H1 (cell line): ENCODE results near the gene BACE2. TPM values are rescaled to one million over a fixed set of nuclear protein-coding genes. Genes with fewer than 3 reads are reported as not detected.

Source experiments
- CTCF ChIA-PET: fragments of 300-600 bp; sonication (Branson Sonifier 250); formaldehyde crosslinking; loops from one replicate; lab custom pipeline; 2021; ENCODE audit not compliant: partially characterized antibody; lab: Charles Lee
- POLR2A ChIA-PET: fragments of 300-600 bp; sonication (Branson Sonifier 250); formaldehyde crosslinking; loops from one replicate; lab custom pipeline; 2021; ENCODE audit warnings: inconsistent platforms; ENCODE audit not compliant: partially characterized antibody; lab: Charles Lee
- DNase-seq, 2 experiments: peaks; one replicate each; pipeline versions ENCODE4 v3.0.0 to v3.0.0-alpha.2; 2010 to 2022; ENCODE audit warnings: low spot score in 2 of 2, low read depth in 1 of 2, mixed read lengths in 1 of 2
- FAIRE-seq: peaks from 2 replicates; lab custom pipeline; 2011; peaks lifted over from hg19 to GRCh38; lab: Jason Lieb, UNC
- H2AFZ ChIP-seq: 2 replicates; pipeline ENCODE4 v1.8.1; 2012; ENCODE audit warnings: low read length, inconsistent platforms
- H2AK5ac ChIP-seq: 2 replicates; pipeline ENCODE4 v1.6.1; 2013; ENCODE audit warnings: low read depth, low read length
- H2BK120ac ChIP-seq: replicated peaks from 2 replicates; pipeline ENCODE3; 2013; ENCODE audit warnings: low read depth, low read length, inconsistent platforms
- H2BK12ac ChIP-seq: 2 replicates; pipeline ENCODE4 v1.6.1; 2013; ENCODE audit warnings: low read depth, low read length
- H2BK15ac ChIP-seq: 2 replicates; pipeline ENCODE4 v1.6.1; 2013; ENCODE audit warnings: low read length
- H2BK20ac ChIP-seq: 2 replicates; pipeline ENCODE4 v1.6.1; 2013; ENCODE audit warnings: low read length
- H2BK5ac ChIP-seq: 2 replicates; pipeline ENCODE4 v1.6.1; 2013; ENCODE audit warnings: low read depth, low read length
- H3K14ac ChIP-seq: 2 replicates; pipeline ENCODE4 v1.6.1; 2013; ENCODE audit warnings: inconsistent platforms; ENCODE audit not compliant: insufficient read length
- H3K18ac ChIP-seq: 2 replicates; pipeline ENCODE4 v1.6.1; 2013; ENCODE audit warnings: low read length; ENCODE audit errors: extremely low read depth
- H3K23ac ChIP-seq: 2 replicates; pipeline ENCODE4 v1.6.1; 2013; ENCODE audit warnings: inconsistent platforms; ENCODE audit not compliant: insufficient read length
- H3K23me2 ChIP-seq: 2 replicates; pipeline ENCODE4 v1.6.1; 2013; ENCODE audit warnings: low read depth, low read length
- H3K27ac ChIP-seq: 2 replicates; pipeline ENCODE4 v1.6.1; 2011; ENCODE audit warnings: low read depth, low read length, inconsistent platforms
- H3K27me3 ChIP-seq, 4 experiments: replicated peaks in 1 of 4; 1 replicate in 1 of 4; 2 replicates in 3 of 4; pipeline versions ENCODE4 v1.6.1 to v1.8.1; 2011 to 2013; ENCODE audit warnings: low read length in 3 of 4, mild to moderate bottlenecking in 3 of 4, inconsistent platforms in 2 of 4, mixed read lengths in 2 of 4, moderate library complexity in 1 of 4; ENCODE audit not compliant: control insufficient read depth in 3 of 4, insufficient read depth in 3 of 4; ENCODE audit errors: extremely low read depth in 1 of 4
- H3K36me3 ChIP-seq, 4 experiments: 2 replicates each; pipeline versions ENCODE4 v1.6.1 to v1.8.1; 2011 to 2013; ENCODE audit warnings: mild to moderate bottlenecking in 4 of 4, low read length in 3 of 4, moderate library complexity in 2 of 4, control low read depth in 1 of 4, inconsistent platforms in 1 of 4; ENCODE audit not compliant: insufficient read depth in 4 of 4, control insufficient read depth in 2 of 4
- H3K4ac ChIP-seq: replicated peaks from 2 replicates; pipeline ENCODE3; 2013; ENCODE audit warnings: low read length, low read depth, mixed read lengths, inconsistent platforms; ENCODE audit not compliant: insufficient read length
- H3K4me1 ChIP-seq, 4 experiments: replicated peaks in 1 of 4; 1 replicate in 1 of 4; 2 replicates in 3 of 4; pipeline versions ENCODE4 v1.6.1 to v1.8.1; 2011 to 2013; ENCODE audit warnings: low read length in 3 of 4, inconsistent platforms in 2 of 4, mixed read lengths in 1 of 4; ENCODE audit not compliant: insufficient read depth in 4 of 4, control insufficient read depth in 3 of 4
- H3K4me2 ChIP-seq, 2 experiments: 2 replicates each; pipeline versions ENCODE4 v1.6.1 to v1.8.1; 2011 to 2013; ENCODE audit warnings: low read depth in 2 of 2, low read length in 2 of 2, control low read depth in 1 of 2, inconsistent platforms in 1 of 2, mild to moderate bottlenecking in 1 of 2; ENCODE audit not compliant: insufficient read depth in 1 of 2
- H3K4me3 ChIP-seq, 4 experiments: fragments of 200-600, 300-600 bp in 1 of 4; sonication (generic), shearing (Covaris generic), sonication (Bioruptor Twin) in 1 of 4; 2 replicates each; pipeline versions ENCODE4 v1.5.1 to v1.8.1; 2011 to 2016; ENCODE audit warnings: low read length in 4 of 4, low read depth in 3 of 4, control low read depth in 2 of 4, inconsistent platforms in 2 of 4, mild to moderate bottlenecking in 2 of 4, mixed read lengths in 1 of 4, moderate library complexity in 1 of 4; ENCODE audit not compliant: insufficient read depth in 2 of 4; ENCODE audit errors: extremely low read depth in 1 of 4
- H3K56ac ChIP-seq: replicated peaks from 2 replicates; pipeline ENCODE3; 2013; ENCODE audit warnings: low read depth, mild to moderate bottlenecking, mixed read lengths, low read length, inconsistent platforms; ENCODE audit not compliant: insufficient read length
- H3K79me1 ChIP-seq: 2 replicates; pipeline ENCODE4 v1.6.1; 2013; ENCODE audit warnings: low read depth, low read length, control low read depth
- H3K79me2 ChIP-seq, 2 experiments: 2 replicates each; pipeline versions ENCODE4 v1.6.1 to v1.8.1; 2012 to 2013; ENCODE audit warnings: low read length in 2 of 2, mild to moderate bottlenecking in 2 of 2, inconsistent platforms in 1 of 2; ENCODE audit not compliant: insufficient read depth in 2 of 2, control insufficient read depth in 1 of 2
- H3K9ac ChIP-seq, 4 experiments: replicated peaks in 1 of 4; 1 replicate in 1 of 4; 2 replicates in 3 of 4; pipeline versions ENCODE4 v1.6.1 to v1.8.1; 2011 to 2013; ENCODE audit warnings: low read depth in 3 of 4, low read length in 3 of 4, control low read depth in 2 of 4, mild to moderate bottlenecking in 2 of 4, moderate library complexity in 2 of 4, inconsistent platforms in 1 of 4; ENCODE audit errors: extremely low read depth in 1 of 4
- H3K9me3 ChIP-seq, 2 experiments: 2 replicates each; pipeline versions ENCODE4 v1.6.1 to v1.8.1; 2012 to 2013; ENCODE audit warnings: mild to moderate bottlenecking in 2 of 2, moderate library complexity in 2 of 2, control low read depth in 1 of 2, inconsistent platforms in 1 of 2, low read depth in 1 of 2, low read length in 1 of 2, mixed read lengths in 1 of 2; ENCODE audit not compliant: insufficient read depth in 2 of 2
- H4K20me1 ChIP-seq, 2 experiments: replicated peaks in 1 of 2; 2 replicates each; pipeline versions ENCODE3 to v1.8.1; 2011 to 2013; ENCODE audit warnings: inconsistent platforms in 2 of 2, low read length in 2 of 2, mild to moderate bottlenecking in 1 of 2; ENCODE audit not compliant: insufficient read depth in 2 of 2, control insufficient read depth in 1 of 2
- H4K5ac ChIP-seq: 2 replicates; pipeline ENCODE4 v1.6.1; 2013; ENCODE audit warnings: low read length, low read depth, mixed read lengths, inconsistent platforms; ENCODE audit not compliant: insufficient read length
- H4K8ac ChIP-seq: 2 replicates; pipeline ENCODE4 v1.8.0; 2013; ENCODE audit warnings: mild to moderate bottlenecking, moderate library complexity, low read length, inconsistent platforms; ENCODE audit not compliant: insufficient read depth; ENCODE audit errors: extremely low read depth
- H4K91ac ChIP-seq: replicated peaks from 2 replicates; pipeline ENCODE3; 2013; ENCODE audit warnings: low read length, mixed read lengths, inconsistent platforms; ENCODE audit not compliant: insufficient read length
- CHD1 ChIP-seq: IDR thresholded peaks from 2 replicates; pipeline ENCODE4 v1.6.1; 2012; ENCODE audit warnings: low read depth, low read length, improper control_type of control experiment
- CHD2 ChIP-seq: IDR thresholded peaks from 2 replicates; pipeline ENCODE4 v1.6.1; 2012; ENCODE audit warnings: low read length, improper control_type of control experiment
- NRF1 ChIP-seq: IDR thresholded peaks from 2 replicates; pipeline ENCODE4 v1.6.1; 2011; ENCODE audit warnings: mild to moderate bottlenecking, low read depth, low read length, improper control_type of control experiment
- POU5F1 ChIP-seq: IDR thresholded peaks from 2 replicates; pipeline ENCODE4 v1.6.1; 2011; ENCODE audit warnings: low read depth, mild to moderate bottlenecking, low read length, moderate library complexity
- RXRA ChIP-seq: IDR thresholded peaks from 2 replicates; pipeline ENCODE4 v1.6.1; 2011; ENCODE audit warnings: low read depth, mild to moderate bottlenecking, low read length, moderate library complexity; ENCODE audit not compliant: insufficient read depth
- SIN3A ChIP-seq, 2 experiments: IDR thresholded peaks in 1 of 2; conservative IDR thresholded peaks in 1 of 2; 2 replicates each; pipeline ENCODE4 v1.6.1; 2011 to 2012; ENCODE audit warnings: low read length in 2 of 2, improper control_type of control experiment in 1 of 2, low read depth in 1 of 2, mild to moderate bottlenecking in 1 of 2
- SP2 ChIP-seq: IDR thresholded peaks from 2 replicates; pipeline ENCODE4 v1.6.1; 2012; ENCODE audit warnings: mild to moderate bottlenecking, low read length, inconsistent platforms
- TAF7 ChIP-seq: optimal IDR thresholded peaks from 2 replicates; pipeline ENCODE3; 2011; ENCODE audit warnings: low read depth, mild to moderate bottlenecking, inconsistent platforms, low read length, moderate library complexity, borderline replicate concordance
- TBP ChIP-seq: IDR thresholded peaks from 2 replicates; pipeline ENCODE4 v1.6.1; 2011; ENCODE audit warnings: low read depth, low read length, improper control_type of control experiment
- WGBS, 2 experiments: shearing (Covaris generic) in 1 of 2; methylation state at CpG; one replicate each; pipeline versions ENCODE4 v1.1.6 to v1.1.7; 2013 to 2015; ENCODE audit warnings: low lambda C conversion rate in 2 of 2, mixed read lengths in 2 of 2, inconsistent platforms in 1 of 2, low coverage in 1 of 2, missing lambda C conversion rate in 1 of 2; ENCODE audit not compliant: insufficient replicate concordance in 2 of 2, insufficient coverage in 1 of 2, insufficient read length in 1 of 2; ENCODE audit errors: extremely low coverage in 1 of 2, missing lambda C conversion rate in 1 of 2; 5-methylcytosine and 5-hydroxymethylcytosine counted together
- polyA plus RNA-seq, 7 experiments: library from polyadenylated mRNA; depleted of rRNA in 3 of 7; stranded (reverse) in 5 of 7; unstranded in 2 of 7; fragments of >200 nt in 5 of 7; fragments of 200-250 nt in 2 of 7; gene quantifications; 1 replicate in 5 of 7; 2 replicates in 1 of 7; 4 replicates in 1 of 7; pipeline versions ENCODE4 v1.2.1 to v1.2.3, GENCODE V29; 2011 to 2013; ENCODE audit warnings: missing spikeins in 2 of 7, mixed read lengths in 2 of 7
- total RNA-seq: library from RNA; stranded (reverse); fragmentation: NEBNext Ultra II Directional; extraction: Animal tissue kit (Norgen Biotek cat#: 25700); gene quantifications from 2 replicates; pipeline ENCODE4 v1.2.1, GENCODE V29; 2021
- TF ChIP-seq, protein P1 (sequence below): IDR thresholded peaks from 2 replicates; pipeline ENCODE4 v1.6.1; 2012; ENCODE audit warnings: low read length, inconsistent platforms
- TF ChIP-seq, protein P2 (sequence below): IDR thresholded peaks from 2 replicates; pipeline ENCODE4 v1.6.1; 2012; ENCODE audit warnings: inconsistent platforms

BACE2 gene
- total and polyA plus RNA-seq, 2 of the 8 experiments (the other 6 are each of a cell fraction or from before 2014, with no cell fraction given): 8.1 to 10.9 TPM

DNA sequence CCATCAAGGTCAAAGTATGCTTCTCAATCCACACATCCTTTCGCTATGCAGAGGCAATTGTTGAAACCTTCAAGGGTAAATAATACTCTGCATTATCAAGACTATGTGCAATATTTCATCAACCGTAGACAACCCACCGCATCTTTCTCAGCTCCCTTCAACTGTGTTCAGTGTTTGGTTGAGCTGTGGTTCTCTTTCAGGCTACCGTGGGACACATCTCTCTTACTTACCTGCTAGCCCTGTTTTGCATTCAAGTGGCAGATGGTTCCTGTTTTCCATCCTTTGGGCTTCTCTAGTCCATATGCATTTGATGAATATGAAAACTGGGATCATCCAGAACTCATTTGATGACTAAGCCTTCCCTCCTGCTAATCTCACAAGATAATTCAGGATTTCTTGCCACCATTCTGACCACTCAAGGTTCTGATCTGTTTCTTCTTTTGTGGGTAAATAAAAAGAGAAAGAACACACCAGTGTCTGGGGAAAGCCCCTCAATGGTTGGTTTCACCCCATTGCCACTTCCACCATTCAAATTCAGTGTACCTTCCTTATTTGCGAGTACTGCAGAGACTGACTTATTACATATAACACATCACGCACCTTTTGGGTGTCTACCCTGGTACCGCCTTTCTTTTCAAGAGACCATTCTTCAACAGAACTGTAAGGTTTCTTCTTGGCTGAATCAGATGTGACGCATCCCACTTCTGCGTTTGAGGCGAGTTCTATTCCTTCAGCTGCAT is 61.7 kb downstream of the BACE2 start:
- Histone ChIP-seq H2AFZ (no peak overlapping the region), H3K56ac (no peak overlapping the region), H2BK20ac (no peak overlapping the region), H3K27me3 (no peaks in the 10 kb centered on the region), H3K4ac (no peak overlapping the region), H3K4me1 (no peaks in the 10 kb centered on the region), H3K9ac (no peak overlapping the region), H3K36me3 (no peaks in the 10 kb centered on the region), H3K9me3 (no peaks in the 10 kb centered on the region), H4K5ac (no peak overlapping the region), H2BK15ac (no peak overlapping the region), H3K23ac (no peak overlapping the region), H3K14ac (no peak overlapping the region), H3K79me1 (no peaks in the 10 kb centered on the region), H4K8ac (no peak overlapping the region), H4K91ac (no peak overlapping the region), H4K20me1 (no peaks in the 10 kb centered on the region), H3K4me3 (no peak overlapping the region), H2BK5ac (no peak overlapping the region), H3K23me2 (no peaks in the 10 kb centered on the region), H3K79me2 (no peaks in the 10 kb centered on the region), H2BK120ac (no peak overlapping the region), H2AK5ac (no peak overlapping the region), H3K4me2 (no peak overlapping the region), H3K18ac (no peak overlapping the region), H3K27ac (no peak overlapping the region), H2BK12ac (no peak overlapping the region)
- DNase-seq: no peak
- FAIRE-seq: no peak
- 93% methylated on average over 10 of the region's 10 CpGs; no CpG with 5 or more reads in 1 of the 2 experiments for WGBS, 2 experiments
- ChIA-PET CTCF (interaction anchor here (0.6 kb wide), 1 partner anchor 242 kb away, joined by 3 read pairs; no protein-coding TSS in a partner anchor), POLR2A (interaction anchor here (0.7 kb wide), 1 partner anchor 384 kb away, joined by 3 read pairs; no protein-coding TSS in a partner anchor)
- TF ChIP-seq, protein P1, sequence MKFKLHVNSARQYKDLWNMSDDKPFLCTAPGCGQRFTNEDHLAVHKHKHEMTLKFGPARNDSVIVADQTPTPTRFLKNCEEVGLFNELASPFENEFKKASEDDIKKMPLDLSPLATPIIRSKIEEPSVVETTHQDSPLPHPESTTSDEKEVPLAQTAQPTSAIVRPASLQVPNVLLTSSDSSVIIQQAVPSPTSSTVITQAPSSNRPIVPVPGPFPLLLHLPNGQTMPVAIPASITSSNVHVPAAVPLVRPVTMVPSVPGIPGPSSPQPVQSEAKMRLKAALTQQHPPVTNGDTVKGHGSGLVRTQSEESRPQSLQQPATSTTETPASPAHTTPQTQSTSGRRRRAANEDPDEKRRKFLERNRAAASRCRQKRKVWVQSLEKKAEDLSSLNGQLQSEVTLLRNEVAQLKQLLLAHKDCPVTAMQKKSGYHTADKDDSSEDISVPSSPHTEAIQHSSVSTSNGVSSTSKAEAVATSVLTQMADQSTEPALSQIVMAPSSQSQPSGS: no peak
- no peak for TF ChIP-seq RXRA
- TF ChIP-seq, protein P2, sequence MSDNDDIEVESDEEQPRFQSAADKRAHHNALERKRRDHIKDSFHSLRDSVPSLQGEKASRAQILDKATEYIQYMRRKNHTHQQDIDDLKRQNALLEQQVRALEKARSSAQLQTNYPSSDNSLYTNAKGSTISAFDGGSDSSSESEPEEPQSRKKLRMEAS: no peak
- TF ChIP-seq TBP: no peak
- no peak for TF ChIP-seq NRF1
- no peak for TF ChIP-seq SP2
- no peak for TF ChIP-seq SIN3A (conservative IDR thresholded peaks at IDR 0.05 in 1 of 2, IDR thresholded peaks at IDR 0.05 in 1 of 2; ENCODE audit: low read depth in 1 of 2, low read length in 2 of 2)
- TF ChIP-seq POU5F1: no peak
- TF ChIP-seq TAF7: no peak
- TF ChIP-seq CHD2: no peak
- no peak for TF ChIP-seq CHD1
